Tibial nerve (tissue), 3 donors: Measurements from ENCODE around the gene HSFX1.
"Not testable (repeated sequence)": the region's sequence is repeated elsewhere in the genome, so short reads cannot be mapped to it uniquely, and the experiment has no call there.

Source experiments
- CTCF ChIP-seq, 5 experiments: fragments of 200-600 bp in 3 of 5; fragments of 450-650 bp in 2 of 5; sonication (generic) in 3 of 5; IDR thresholded peaks; one replicate each; pipeline ENCODE4 v1.5.1; 2016 to 2019; ENCODE audit warnings: antibody characterized with exemption in 5 of 5, mild to moderate bottlenecking in 3 of 5, moderate library complexity in 2 of 5
- POLR2A ChIP-seq, 2 donors: fragments of 450-650 bp; IDR thresholded peaks; one replicate each; pipeline ENCODE4 v1.6.1; 2017; ENCODE audit warnings: antibody characterized with exemption in 2 of 2, mild to moderate bottlenecking in 2 of 2, moderate library complexity in 2 of 2

DNA sequence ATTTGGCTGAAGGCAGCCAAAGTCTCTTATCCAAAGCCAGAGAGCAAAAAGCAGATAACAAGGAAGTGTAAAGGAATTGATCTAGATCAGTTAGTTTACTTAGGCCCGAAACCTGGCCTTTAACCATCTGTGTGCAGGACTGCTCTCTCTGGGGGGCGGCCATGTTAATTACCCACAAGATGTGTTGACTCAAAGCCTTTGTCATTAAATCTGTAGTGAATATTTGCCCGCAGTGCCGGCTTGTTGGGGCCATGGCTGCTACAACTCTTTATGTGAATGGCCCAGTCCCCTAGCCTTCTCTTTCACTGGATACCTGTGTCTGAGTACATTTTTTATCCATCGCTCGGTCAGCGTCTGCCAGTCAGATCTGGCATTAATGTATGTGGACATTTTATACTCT lies 46.6 kb upstream of the HSFX1 start:
- not testable (repeated sequence) for TF ChIP-seq CTCF, POLR2A (IDR thresholded peaks at IDR 0.05)
